ENCODE data around the gene CIROP.

- TF ChIP-seq CTCF (IDR thresholded peaks at IDR 0.05): no peak
- TF ChIP-seq POLR2A (IDR thresholded peaks at IDR 0.05): no peak
These were observed 18.2 kb downstream of the CIROP start for GRCh38 chr14:23086565-23086964.
